GM23338 (cell line): Measurements from ENCODE around the gene CCDC40. TPM values are rescaled to one million over a fixed set of nuclear protein-coding genes. Genes with fewer than 3 reads are reported as not detected.

Experiments used
- ATAC-seq: fragments of 200-7000 bp; cut with Tn5 transposase; 3 replicates; pipeline ENCODE4 v1.9.1; 2020
- DNase-seq: peaks from one replicate; pipeline ENCODE4 v3.0.0-alpha.2; 2015; ENCODE audit warnings: low spot score
- H2AFZ ChIP-seq: fragments of 200-600 bp; sonication (generic); 2 replicates; pipeline ENCODE4 v1.8.0; 2016; ENCODE audit warnings: antibody characterized with exemption, mild to moderate bottlenecking, moderate library complexity
- H3F3A ChIP-seq: fragments of 200-600 bp; sonication (generic); replicated peaks from 2 replicates; pipeline ENCODE4 v1.8.0; 2017; ENCODE audit warnings: antibody characterized with exemption, mixed run types, low read depth
- H3K27ac ChIP-seq: fragments of 200-600 bp; sonication (generic); 2 replicates; pipeline ENCODE4 v1.6.1; 2016; ENCODE audit warnings: low read depth
- H3K27me3 ChIP-seq: fragments of 200-600 bp; sonication (generic); 2 replicates; pipeline ENCODE4 v1.8.0; 2016; ENCODE audit warnings: mild to moderate bottlenecking, mixed run types, moderate library complexity; ENCODE audit not compliant: insufficient read depth
- H3K36me3 ChIP-seq: fragments of 200-600 bp; sonication (generic); 2 replicates; pipeline ENCODE4 v1.8.0; 2016; ENCODE audit warnings: mild to moderate bottlenecking; ENCODE audit not compliant: insufficient read depth
- H3K4me1 ChIP-seq: fragments of 200-600 bp; sonication (generic); 2 replicates; pipeline ENCODE4 v1.8.0; 2016; ENCODE audit warnings: mild to moderate bottlenecking, moderate library complexity; ENCODE audit not compliant: insufficient read depth
- H3K4me2 ChIP-seq: fragments of 200-600 bp; sonication (generic); 2 replicates; pipeline ENCODE4 v1.7.1; 2017; ENCODE audit warnings: mixed run types
- H3K4me3 ChIP-seq: fragments of 200-600 bp; sonication (generic); 2 replicates; pipeline ENCODE4 v1.6.1; 2016; ENCODE audit warnings: mixed run types
- H3K79me2 ChIP-seq: fragments of 200-600 bp; sonication (generic); replicated peaks from 2 replicates; pipeline ENCODE4 v1.8.0; 2017; ENCODE audit warnings: mild to moderate bottlenecking; ENCODE audit not compliant: insufficient read depth
- H3K9me2 ChIP-seq: fragments of 200-600 bp; sonication (generic); 2 replicates; pipeline ENCODE4 v1.8.0; 2017; ENCODE audit not compliant: insufficient read depth
- H4K20me1 ChIP-seq: fragments of 200-600 bp; sonication (generic); replicated peaks from 2 replicates; pipeline ENCODE4 v1.8.0; 2017; ENCODE audit warnings: mild to moderate bottlenecking; ENCODE audit not compliant: insufficient read depth
- H3K27ac Mint-ChIP-seq: 2 replicates; pipeline ENCODE4 v1.8.0; 2020; ENCODE audit warnings: inconsistent platforms, mild to moderate bottlenecking, moderate library complexity, mixed read lengths
- H3K27me3 Mint-ChIP-seq: 3 replicates; pipeline ENCODE4 v1.8.0; 2022; ENCODE audit warnings: low read depth, mild to moderate bottlenecking, moderate library complexity, mixed read lengths, inconsistent platforms; ENCODE audit not compliant: insufficient read depth, poor library complexity
- H3K36me3 Mint-ChIP-seq: 3 replicates; pipeline ENCODE4 v1.8.0; 2021; ENCODE audit warnings: low read depth, mild to moderate bottlenecking, inconsistent platforms, moderate library complexity, mixed read lengths
- H3K4me1 Mint-ChIP-seq: 3 replicates; pipeline ENCODE4 v1.8.0; 2020; ENCODE audit warnings: mild to moderate bottlenecking, inconsistent platforms, mixed read lengths
- H3K4me3 Mint-ChIP-seq: 3 replicates; pipeline ENCODE4 v1.8.0; 2021; ENCODE audit warnings: moderate library complexity, mild to moderate bottlenecking, inconsistent platforms, mixed read lengths
- H3K9me3 Mint-ChIP-seq: 3 replicates; pipeline ENCODE4 v1.8.0; 2020; ENCODE audit warnings: moderate library complexity, mild to moderate bottlenecking, inconsistent platforms, mixed read lengths
- CREB1 ChIP-seq: fragments of 250-450 bp; sonication (Bioruptor Pico); IDR thresholded peaks from 2 replicates; pipeline ENCODE4 v1.5.0; 2020; ENCODE audit warnings: low read depth, mild to moderate bottlenecking, moderate library complexity
- EZH2 ChIP-seq: fragments of 200-600 bp; sonication (generic); IDR thresholded peaks from one replicate; pipeline ENCODE4 v1.8.0; 2017; ENCODE audit warnings: antibody characterized with exemption, mild to moderate bottlenecking, low read depth; ENCODE audit not compliant: unreplicated experiment
- NANOG ChIP-seq: IDR thresholded peaks from 2 replicates; pipeline ENCODE4 v1.6.1; 2016; ENCODE audit warnings: antibody characterized with exemption, borderline replicate concordance
- POLR2AphosphoS5 ChIP-seq: IDR thresholded peaks from 2 replicates; pipeline ENCODE4 v1.6.1; 2016; ENCODE audit warnings: antibody characterized with exemption, low read depth
- REST ChIP-seq: IDR thresholded peaks from one replicate; pipeline ENCODE4 v1.6.1; 2018; ENCODE audit warnings: antibody characterized with exemption; ENCODE audit not compliant: unreplicated experiment
- STAT1 ChIP-seq: IDR thresholded peaks from one replicate; pipeline ENCODE4 v1.6.1; 2016; ENCODE audit warnings: antibody characterized with exemption; ENCODE audit not compliant: unreplicated experiment
- ZNF114 ChIP-seq: fragments of 250-450 bp; sonication (Bioruptor Pico); IDR thresholded peaks from 2 replicates; pipeline ENCODE4 v1.5.0; 2020; ENCODE audit warnings: mild to moderate bottlenecking, moderate library complexity
- ZNF331 ChIP-seq: fragments of 250-450 bp; sonication (Bioruptor Pico); IDR thresholded peaks from 2 replicates; pipeline ENCODE4 v1.5.0; 2020; ENCODE audit warnings: low read depth, mild to moderate bottlenecking, moderate library complexity
- polyA plus RNA-seq: library from polyadenylated mRNA; unstranded; fragments of >200 nt; fragmentation: Nextera tagmentation; extraction: Ambion mirVana; gene quantifications from 2 replicates; pipeline ENCODE4 v1.2.1, GENCODE V29; 2016
- total RNA-seq: library from RNA; depleted of rRNA; stranded (reverse); fragments of >200 nt; shearing (Covaris generic); gene quantifications from 2 replicates; pipeline ENCODE4 v1.2.3, GENCODE V29; 2014
- TF ChIP-seq, protein P1 (sequence below), 2 experiments: fragments of 200-600 bp in 1 of 2; sonication (generic) in 1 of 2; conservative IDR thresholded peaks; 2 replicates each; pipeline versions ENCODE4 v1.5.1 to v1.6.1; 2016 to 2017; ENCODE audit warnings: antibody characterized with exemption in 2 of 2, low read depth in 2 of 2, mild to moderate bottlenecking in 2 of 2, moderate library complexity in 1 of 2
- TF ChIP-seq, protein P2 (sequence below): fragments of 250-450 bp; sonication (Bioruptor Pico); IDR thresholded peaks from 2 replicates; pipeline ENCODE4 v1.5.0; 2020; ENCODE audit warnings: mild to moderate bottlenecking, moderate library complexity

The CCDC40 gene
- total and polyA plus RNA-seq, 2 experiments from 2014 or later: 7.6 to 8.1 TPM

- TF ChIP-seq, protein P1, sequence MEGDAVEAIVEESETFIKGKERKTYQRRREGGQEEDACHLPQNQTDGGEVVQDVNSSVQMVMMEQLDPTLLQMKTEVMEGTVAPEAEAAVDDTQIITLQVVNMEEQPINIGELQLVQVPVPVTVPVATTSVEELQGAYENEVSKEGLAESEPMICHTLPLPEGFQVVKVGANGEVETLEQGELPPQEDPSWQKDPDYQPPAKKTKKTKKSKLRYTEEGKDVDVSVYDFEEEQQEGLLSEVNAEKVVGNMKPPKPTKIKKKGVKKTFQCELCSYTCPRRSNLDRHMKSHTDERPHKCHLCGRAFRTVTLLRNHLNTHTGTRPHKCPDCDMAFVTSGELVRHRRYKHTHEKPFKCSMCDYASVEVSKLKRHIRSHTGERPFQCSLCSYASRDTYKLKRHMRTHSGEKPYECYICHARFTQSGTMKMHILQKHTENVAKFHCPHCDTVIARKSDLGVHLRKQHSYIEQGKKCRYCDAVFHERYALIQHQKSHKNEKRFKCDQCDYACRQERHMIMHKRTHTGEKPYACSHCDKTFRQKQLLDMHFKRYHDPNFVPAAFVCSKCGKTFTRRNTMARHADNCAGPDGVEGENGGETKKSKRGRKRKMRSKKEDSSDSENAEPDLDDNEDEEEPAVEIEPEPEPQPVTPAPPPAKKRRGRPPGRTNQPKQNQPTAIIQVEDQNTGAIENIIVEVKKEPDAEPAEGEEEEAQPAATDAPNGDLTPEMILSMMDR (conservative IDR thresholded peaks at IDR 0.05; ENCODE audit: low read depth in 2 of 2): no peak
Observed at GRCh38 chr17:80070375-80071115, 34.1 kb downstream of the CCDC40 start (continued).

DNA sequence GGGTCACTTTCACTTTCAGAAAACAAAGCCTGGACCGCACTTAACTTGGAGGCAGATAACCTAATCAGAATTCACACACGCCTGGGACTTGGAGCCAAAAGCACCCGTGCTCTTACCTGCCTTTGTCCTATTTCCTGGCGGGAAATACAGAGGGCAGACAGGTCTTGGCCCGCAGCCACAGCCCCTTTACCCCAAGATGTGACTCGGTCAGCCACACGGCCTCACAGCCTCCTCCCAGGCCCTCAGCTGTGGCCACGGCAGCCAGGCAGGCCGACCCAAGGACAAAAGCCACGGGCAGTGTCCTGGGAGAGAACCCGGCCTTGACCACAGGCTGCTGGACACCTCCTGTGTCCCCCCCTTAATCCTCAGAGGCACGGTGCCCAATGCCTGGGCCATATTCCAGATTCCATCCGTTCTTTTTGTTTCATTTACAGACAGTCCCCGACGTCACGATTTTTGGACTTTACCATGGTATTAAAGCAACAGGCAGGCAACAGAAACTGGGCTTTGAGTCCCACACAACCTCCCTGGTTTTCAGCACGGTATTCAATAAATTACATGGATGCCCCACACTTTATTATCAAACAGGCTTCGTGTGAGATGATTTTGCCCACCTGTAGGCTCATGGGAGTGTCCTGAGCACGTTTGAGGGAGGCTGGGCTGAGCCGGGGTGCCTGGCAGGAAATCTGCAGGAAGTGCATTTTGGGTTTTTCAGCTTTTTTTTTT is 34.8 kb downstream of the CCDC40 start:
- H4K20me1 ChIP-seq: no peaks in the 10 kb centered on the region
- Mint-ChIP-seq H3K4me3 (no peak overlapping the region), H3K36me3 (no peaks in the 10 kb centered on the region), H3K9me3 (no peaks in the 10 kb centered on the region), H3K4me1 (peaks cover 13% of the 10 kb centered on the region), H3K27me3 (no peaks in the 10 kb centered on the region), H3K27ac (no peak overlapping the region)
- no peaks in the 10 kb centered on the region for H3K36me3 ChIP-seq
- no peaks in the 10 kb centered on the region for H3K27me3 ChIP-seq
- ATAC-seq (no peak), DNase-seq (no peak)
- no peaks in the 10 kb centered on the region for H3K9me2 ChIP-seq
- no peak overlapping the region for H3K27ac ChIP-seq
- 0 out of 2 replicates have a peak, but pooled peaks cover 3% of the 10 kb centered on the region for H3K4me1 ChIP-seq
- no peak overlapping the region for H3K4me2 ChIP-seq
- H2AFZ ChIP-seq: no peak overlapping the region
- H3K4me3 ChIP-seq: no peak overlapping the region
- H3F3A ChIP-seq: peaks cover 1% of the 10 kb centered on the region; the same call in 1 of the 2 replicates
- no peaks in the 10 kb centered on the region for H3K79me2 ChIP-seq
- no peak for TF ChIP-seq ZNF331
- TF ChIP-seq, protein P2, sequence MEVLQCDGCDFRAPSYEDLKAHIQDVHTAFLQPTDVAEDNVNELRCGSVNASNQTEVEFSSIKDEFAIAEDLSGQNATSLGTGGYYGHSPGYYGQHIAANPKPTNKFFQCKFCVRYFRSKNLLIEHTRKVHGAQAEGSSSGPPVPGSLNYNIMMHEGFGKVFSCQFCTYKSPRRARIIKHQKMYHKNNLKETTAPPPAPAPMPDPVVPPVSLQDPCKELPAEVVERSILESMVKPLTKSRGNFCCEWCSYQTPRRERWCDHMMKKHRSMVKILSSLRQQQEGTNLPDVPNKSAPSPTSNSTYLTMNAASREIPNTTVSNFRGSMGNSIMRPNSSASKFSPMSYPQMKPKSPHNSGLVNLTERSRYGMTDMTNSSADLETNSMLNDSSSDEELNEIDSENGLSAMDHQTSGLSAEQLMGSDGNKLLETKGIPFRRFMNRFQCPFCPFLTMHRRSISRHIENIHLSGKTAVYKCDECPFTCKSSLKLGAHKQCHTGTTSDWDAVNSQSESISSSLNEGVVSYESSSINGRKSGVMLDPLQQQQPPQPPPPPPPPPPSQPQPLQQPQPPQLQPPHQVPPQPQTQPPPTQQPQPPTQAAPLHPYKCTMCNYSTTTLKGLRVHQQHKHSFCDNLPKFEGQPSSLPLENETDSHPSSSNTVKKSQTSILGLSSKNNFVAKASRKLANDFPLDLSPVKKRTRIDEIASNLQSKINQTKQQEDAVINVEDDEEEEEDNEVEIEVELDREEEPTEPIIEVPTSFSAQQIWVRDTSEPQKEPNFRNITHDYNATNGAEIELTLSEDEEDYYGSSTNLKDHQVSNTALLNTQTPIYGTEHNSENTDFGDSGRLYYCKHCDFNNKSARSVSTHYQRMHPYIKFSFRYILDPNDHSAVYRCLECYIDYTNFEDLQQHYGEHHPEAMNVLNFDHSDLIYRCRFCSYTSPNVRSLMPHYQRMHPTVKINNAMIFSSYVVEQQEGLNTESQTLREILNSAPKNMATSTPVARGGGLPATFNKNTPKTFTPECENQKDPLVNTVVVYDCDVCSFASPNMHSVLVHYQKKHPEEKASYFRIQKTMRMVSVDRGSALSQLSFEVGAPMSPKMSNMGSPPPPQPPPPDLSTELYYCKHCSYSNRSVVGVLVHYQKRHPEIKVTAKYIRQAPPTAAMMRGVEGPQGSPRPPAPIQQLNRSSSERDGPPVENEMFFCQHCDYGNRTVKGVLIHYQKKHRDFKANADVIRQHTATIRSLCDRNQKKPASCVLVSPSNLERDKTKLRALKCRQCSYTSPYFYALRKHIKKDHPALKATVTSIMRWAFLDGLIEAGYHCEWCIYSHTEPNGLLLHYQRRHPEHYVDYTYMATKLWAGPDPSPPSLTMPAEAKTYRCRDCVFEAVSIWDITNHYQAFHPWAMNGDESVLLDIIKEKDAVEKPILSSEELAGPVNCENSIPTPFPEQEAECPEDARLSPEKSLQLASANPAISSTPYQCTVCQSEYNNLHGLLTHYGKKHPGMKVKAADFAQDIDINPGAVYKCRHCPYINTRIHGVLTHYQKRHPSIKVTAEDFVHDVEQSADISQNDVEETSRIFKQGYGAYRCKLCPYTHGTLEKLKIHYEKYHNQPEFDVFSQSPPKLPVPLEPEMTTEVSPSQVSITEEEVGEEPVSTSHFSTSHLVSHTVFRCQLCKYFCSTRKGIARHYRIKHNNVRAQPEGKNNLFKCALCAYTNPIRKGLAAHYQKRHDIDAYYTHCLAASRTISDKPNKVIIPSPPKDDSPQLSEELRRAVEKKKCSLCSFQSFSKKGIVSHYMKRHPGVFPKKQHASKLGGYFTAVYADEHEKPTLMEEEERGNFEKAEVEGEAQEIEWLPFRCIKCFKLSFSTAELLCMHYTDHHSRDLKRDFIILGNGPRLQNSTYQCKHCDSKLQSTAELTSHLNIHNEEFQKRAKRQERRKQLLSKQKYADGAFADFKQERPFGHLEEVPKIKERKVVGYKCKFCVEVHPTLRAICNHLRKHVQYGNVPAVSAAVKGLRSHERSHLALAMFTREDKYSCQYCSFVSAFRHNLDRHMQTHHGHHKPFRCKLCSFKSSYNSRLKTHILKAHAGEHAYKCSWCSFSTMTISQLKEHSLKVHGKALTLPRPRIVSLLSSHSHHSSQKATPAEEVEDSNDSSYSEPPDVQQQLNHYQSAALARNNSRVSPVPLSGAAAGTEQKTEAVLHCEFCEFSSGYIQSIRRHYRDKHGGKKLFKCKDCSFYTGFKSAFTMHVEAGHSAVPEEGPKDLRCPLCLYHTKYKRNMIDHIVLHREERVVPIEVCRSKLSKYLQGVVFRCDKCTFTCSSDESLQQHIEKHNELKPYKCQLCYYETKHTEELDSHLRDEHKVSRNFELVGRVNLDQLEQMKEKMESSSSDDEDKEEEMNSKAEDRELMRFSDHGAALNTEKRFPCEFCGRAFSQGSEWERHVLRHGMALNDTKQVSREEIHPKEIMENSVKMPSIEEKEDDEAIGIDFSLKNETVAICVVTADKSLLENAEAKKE (CRISPR knock-in tag): no peak
- TF ChIP-seq STAT1: no peak
- no peak for TF ChIP-seq ZNF114 (CRISPR knock-in tag)
- no peak for TF ChIP-seq NANOG
- TF ChIP-seq CREB1 (CRISPR knock-in tag): no peak
- no peak for TF ChIP-seq REST
- no peak for TF ChIP-seq POLR2AphosphoS5
- TF ChIP-seq EZH2: no peak
